SU-DHL-6 (cell line): ENCODE measurements around the gene ZNFX1.

Experiments used
- H2AFZ ChIP-seq: fragments of 200-600 bp; sonication (generic); 2 replicates; pipeline ENCODE4 v1.6.1; 2014; ENCODE audit warnings: low read depth, mild to moderate bottlenecking, moderate library complexity, mixed read lengths, antibody characterized with exemption, low read length; ENCODE audit not compliant: severe bottlenecking
- H3F3A ChIP-seq: fragments of 200-600 bp; shearing (Covaris generic); 2 replicates; pipeline ENCODE4 v1.6.0; 2016; ENCODE audit warnings: antibody characterized with exemption, mild to moderate bottlenecking; ENCODE audit not compliant: insufficient read depth
- H3K27ac ChIP-seq: fragments of 200-600 bp; sonication (generic); 2 replicates; pipeline ENCODE4 v1.5.1; 2016; ENCODE audit warnings: low read depth, mild to moderate bottlenecking, low read length, moderate library complexity, mixed read lengths
- H3K27me3 ChIP-seq: fragments of 200-600 bp; sonication (generic), shearing (Covaris generic); 2 replicates; pipeline ENCODE4 v1.6.0; 2014; ENCODE audit warnings: mild to moderate bottlenecking, low read length
- H3K36me3 ChIP-seq: fragments of 200-600 bp; sonication (generic); 2 replicates; pipeline ENCODE4 v1.6.1; 2014; ENCODE audit warnings: mild to moderate bottlenecking, low read length, mixed read lengths
- H3K4me2 ChIP-seq: fragments of 300-600, 200-600 bp; shearing (Covaris generic), sonication (generic); 2 replicates; pipeline ENCODE4 v1.6.0; 2014; ENCODE audit warnings: low read length, low read depth, mild to moderate bottlenecking; ENCODE audit not compliant: poor library complexity, severe bottlenecking
- H3K4me3 ChIP-seq: fragments of 200-600 bp; sonication (generic); 2 replicates; pipeline ENCODE4 v1.5.1; 2014; ENCODE audit warnings: antibody characterized with exemption, low read length, mild to moderate bottlenecking, mixed read lengths; ENCODE audit not compliant: insufficient read depth, poor library complexity, severe bottlenecking
- H3K79me2 ChIP-seq: fragments of 200-600 bp; sonication (generic); 2 replicates; pipeline ENCODE4 v1.6.1; 2014; ENCODE audit warnings: mild to moderate bottlenecking, low read length, moderate library complexity; ENCODE audit not compliant: insufficient read depth
- H3K9ac ChIP-seq: fragments of 200-600 bp; sonication (generic); 2 replicates; pipeline ENCODE4 v1.7.0; 2014; ENCODE audit warnings: mild to moderate bottlenecking, low read length
- H3K9me2 ChIP-seq: fragments of 200-600 bp; sonication (generic); replicated peaks from 2 replicates; pipeline ENCODE4 v1.6.1; 2014; ENCODE audit warnings: low read length; ENCODE audit not compliant: insufficient read depth
- H3K9me3 ChIP-seq: fragments of 200-600 bp; sonication (generic); 2 replicates; pipeline ENCODE4 v1.6.1; 2014; ENCODE audit warnings: low read length, mixed read lengths; ENCODE audit not compliant: insufficient read depth
- H4K20me1 ChIP-seq: fragments of 200-600 bp; sonication (generic); 2 replicates; pipeline ENCODE4 v1.6.1; 2014; ENCODE audit warnings: low read depth, mild to moderate bottlenecking, antibody characterized with exemption, low read length, moderate library complexity, mixed read lengths
- EZH2phosphoT487 ChIP-seq: fragments of 200-600 bp; sonication (generic), shearing (Covaris generic); conservative IDR thresholded peaks from 2 replicates; pipeline ENCODE4 v1.6.1; 2018; ENCODE audit warnings: mild to moderate bottlenecking, antibody characterized with exemption, low read length, moderate library complexity, mixed read lengths
- TF ChIP-seq, protein P1 (sequence below): fragments of 200-600 bp; sonication (generic); IDR thresholded peaks from one replicate; pipeline ENCODE4 v1.5.1; 2017; ENCODE audit warnings: antibody characterized with exemption, mild to moderate bottlenecking, low read length, moderate library complexity; ENCODE audit not compliant: insufficient read depth, poor library complexity, severe bottlenecking

The ZNFX1 gene

DNA sequence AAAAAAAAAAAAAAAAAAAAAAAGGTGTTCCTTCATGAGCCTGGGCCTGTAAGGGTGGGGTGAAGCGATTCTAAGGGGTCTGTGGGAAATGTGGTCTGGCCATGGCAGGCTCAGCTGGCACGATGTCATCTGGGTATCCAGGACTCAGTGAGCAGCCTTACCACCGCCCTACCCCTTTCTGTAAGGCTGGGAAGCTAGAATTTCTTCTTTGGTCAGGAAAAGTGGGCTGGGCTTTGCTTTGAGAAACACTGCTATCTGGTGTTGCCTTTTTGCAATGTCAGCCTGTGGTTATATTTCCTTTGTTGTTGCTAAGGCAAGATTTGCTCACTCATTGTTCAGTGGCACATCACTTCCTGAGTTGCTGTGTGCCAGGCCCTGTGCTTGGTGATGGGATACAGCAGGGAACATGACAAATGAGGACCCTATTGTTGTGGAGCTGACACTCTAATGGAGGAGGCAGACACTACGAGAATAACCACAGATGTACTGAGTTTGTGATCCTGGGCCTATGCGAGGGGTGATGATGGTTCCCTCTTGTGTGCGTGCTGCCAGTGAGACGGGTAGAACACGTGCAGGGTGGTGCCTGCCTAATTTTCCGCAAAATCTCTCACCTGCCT lies 45.9 kb upstream of the ZNFX1 start:
- Histone ChIP-seq H3K9ac (no peak overlapping the region), H2AFZ (no peak overlapping the region), H3K27me3 (no peaks in the 10 kb centered on the region), H3K9me3 (no peaks in the 10 kb centered on the region), H3K27ac (no peak overlapping the region), H3K36me3 (no peaks in the 10 kb centered on the region), H3K79me2 (no peaks in the 10 kb centered on the region), H3K9me2 (no peaks in the 10 kb centered on the region), H3K4me3 (no peak overlapping the region), H4K20me1 (no peaks in the 10 kb centered on the region), H3K4me2 (no peak overlapping the region), H3F3A (no peaks in the 10 kb centered on the region)
- TF ChIP-seq, protein P1, sequence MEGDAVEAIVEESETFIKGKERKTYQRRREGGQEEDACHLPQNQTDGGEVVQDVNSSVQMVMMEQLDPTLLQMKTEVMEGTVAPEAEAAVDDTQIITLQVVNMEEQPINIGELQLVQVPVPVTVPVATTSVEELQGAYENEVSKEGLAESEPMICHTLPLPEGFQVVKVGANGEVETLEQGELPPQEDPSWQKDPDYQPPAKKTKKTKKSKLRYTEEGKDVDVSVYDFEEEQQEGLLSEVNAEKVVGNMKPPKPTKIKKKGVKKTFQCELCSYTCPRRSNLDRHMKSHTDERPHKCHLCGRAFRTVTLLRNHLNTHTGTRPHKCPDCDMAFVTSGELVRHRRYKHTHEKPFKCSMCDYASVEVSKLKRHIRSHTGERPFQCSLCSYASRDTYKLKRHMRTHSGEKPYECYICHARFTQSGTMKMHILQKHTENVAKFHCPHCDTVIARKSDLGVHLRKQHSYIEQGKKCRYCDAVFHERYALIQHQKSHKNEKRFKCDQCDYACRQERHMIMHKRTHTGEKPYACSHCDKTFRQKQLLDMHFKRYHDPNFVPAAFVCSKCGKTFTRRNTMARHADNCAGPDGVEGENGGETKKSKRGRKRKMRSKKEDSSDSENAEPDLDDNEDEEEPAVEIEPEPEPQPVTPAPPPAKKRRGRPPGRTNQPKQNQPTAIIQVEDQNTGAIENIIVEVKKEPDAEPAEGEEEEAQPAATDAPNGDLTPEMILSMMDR: no peak
- TF ChIP-seq EZH2phosphoT487: no peak

DNA sequence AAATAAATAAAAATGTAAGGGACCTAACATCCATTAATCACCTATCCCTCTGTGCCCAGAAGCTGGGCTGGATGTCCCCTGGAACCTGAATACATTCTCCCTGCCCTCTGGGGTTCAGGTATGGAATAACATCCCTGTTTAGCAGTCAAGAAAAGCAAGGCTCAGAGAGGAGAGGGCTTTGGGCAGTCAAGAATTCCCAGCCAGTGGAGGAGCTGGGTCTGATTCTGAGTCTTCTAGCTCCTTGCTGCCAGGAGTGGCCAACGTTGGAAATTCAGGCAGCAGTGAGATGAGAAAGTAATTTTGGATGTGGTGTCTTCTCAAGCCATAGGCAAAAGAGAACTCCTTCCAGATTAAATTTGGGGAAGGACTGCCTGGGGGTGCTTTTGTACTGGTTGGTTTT lies 42.6 kb upstream of the ZNFX1 start:
- Histone ChIP-seq H3K9me3 (no peaks in the 10 kb centered on the region), H3K79me2 (no peaks in the 10 kb centered on the region), H4K20me1 (no peaks in the 10 kb centered on the region), H3K27me3 (no peaks in the 10 kb centered on the region), H3K9me2 (no peaks in the 10 kb centered on the region), H3K4me2 (no peak overlapping the region), H3K27ac (no peak overlapping the region), H3F3A (no peaks in the 10 kb centered on the region), H3K36me3 (no peaks in the 10 kb centered on the region), H3K4me3 (no peak overlapping the region), H3K9ac (no peak overlapping the region), H2AFZ (no peak overlapping the region)
- TF ChIP-seq, protein P1: no peak

DNA sequence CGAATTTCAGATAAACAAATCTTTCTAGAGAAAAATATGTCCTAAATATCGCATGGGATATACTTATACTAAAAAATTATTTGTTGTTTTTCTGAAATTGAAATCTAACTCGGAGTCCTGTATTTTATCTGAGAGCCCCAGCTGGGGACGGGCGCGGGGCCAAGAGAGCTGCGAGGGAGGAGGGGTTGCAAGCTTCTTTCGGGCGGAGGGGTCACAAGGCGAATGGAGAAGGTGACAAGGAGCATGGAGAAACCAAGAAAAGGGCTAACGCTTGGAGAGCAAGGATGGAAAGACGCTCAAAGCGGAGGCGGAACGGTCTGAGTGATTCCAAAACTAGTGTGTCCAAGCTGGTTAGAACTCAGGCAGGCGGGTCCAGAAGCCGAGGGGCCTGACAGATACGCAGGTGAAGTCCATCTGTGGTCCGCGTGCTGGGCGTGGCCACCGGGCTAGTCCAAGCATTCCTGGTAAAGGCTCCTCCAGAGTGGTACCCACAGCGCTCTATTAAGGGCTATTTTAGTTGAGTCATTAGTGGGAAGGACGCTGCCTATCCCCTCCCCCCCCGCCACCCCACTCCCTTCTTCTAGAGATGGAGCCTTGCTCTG lies 41.5 kb upstream of the ZNFX1 start:
- Histone ChIP-seq H3K4me3 (no peak overlapping the region), H3K79me2 (no peaks in the 10 kb centered on the region), H3K9me2 (no peaks in the 10 kb centered on the region), H2AFZ (no peak overlapping the region), H3K27ac (no peak overlapping the region), H3K27me3 (no peaks in the 10 kb centered on the region), H4K20me1 (no peaks in the 10 kb centered on the region), H3K9me3 (no peaks in the 10 kb centered on the region), H3K4me2 (no peak overlapping the region), H3K36me3 (no peaks in the 10 kb centered on the region), H3K9ac (no peak overlapping the region), H3F3A (no peaks in the 10 kb centered on the region)
- TF ChIP-seq EZH2phosphoT487: no peak
- TF ChIP-seq, protein P1: no peak
